Thyroid gland (tissue), 4 donors: ENCODE measurements around the gene CELF4. TPM values are rescaled to one million over a fixed set of nuclear protein-coding genes. Genes with fewer than 3 reads are reported as not detected.

Experiments
- DNase-seq, 2 donors: peaks; one replicate each; pipeline ENCODE4 v3.0.0-alpha.2; 2019
- H3K27ac ChIP-seq, 3 donors: fragments of 200-600 bp; sonication (generic); 1 replicate in 2 of 3; 2 replicates in 1 of 3; pipeline ENCODE4 v1.5.1; 2016 to 2019; ENCODE audit warnings: mild to moderate bottlenecking in 1 of 3, moderate library complexity in 1 of 3
- H3K27me3 ChIP-seq: fragments of 200-600 bp; sonication (generic); one replicate; pipeline ENCODE4 v1.5.1; 2019
- H3K36me3 ChIP-seq, 2 donors: fragments of 200-600 bp; sonication (generic); one replicate each; pipeline ENCODE4 v1.5.1; 2016 to 2019
- H3K4me1 ChIP-seq, 2 donors: fragments of 200-600 bp; sonication (generic); one replicate each; pipeline ENCODE4 v1.5.1; 2017 to 2019
- H3K4me3 ChIP-seq, 3 donors: fragments of 200-600 bp; sonication (generic); replicated peaks in 1 of 3; 1 replicate in 2 of 3; 2 replicates in 1 of 3; pipeline ENCODE4 v1.5.1; 2016; ENCODE audit warnings: mild to moderate bottlenecking in 1 of 3
- H3K9me3 ChIP-seq: fragments of 200-600 bp; sonication (generic); one replicate; pipeline ENCODE4 v1.5.1; 2017
- POLR2A ChIP-seq, 2 donors: fragments of 450-650 bp; IDR thresholded peaks; one replicate each; pipeline ENCODE4 v1.6.1; 2017; ENCODE audit warnings: antibody characterized with exemption in 2 of 2, mild to moderate bottlenecking in 2 of 2, moderate library complexity in 1 of 2
- WGBS, 2 donors: methylation state at CpG; one replicate each; pipeline ENCODE4 v1.1.5; 2017; 5-methylcytosine and 5-hydroxymethylcytosine counted together
- intact Hi-C: fragments of 100-400 bp; cut with DNase I; formaldehyde crosslinking; loops from one replicate; pipeline ENCODE4 v1.15.1; 2023
- total RNA-seq, 4 donors: library from RNA; depleted of rRNA; stranded (reverse); fragments of >200 nt; gene quantifications; one replicate each; pipeline ENCODE4 v1.2.3, GENCODE V29; 2016
- TF ChIP-seq, protein P1 (sequence below), 6 experiments: fragments of 200-600 bp in 3 of 6; fragments of 450-650 bp in 3 of 6; sonication (generic) in 3 of 6; IDR thresholded peaks; one replicate each; pipeline ENCODE4 v1.5.1; 2016 to 2019; ENCODE audit warnings: antibody characterized with exemption in 6 of 6, mild to moderate bottlenecking in 2 of 6, inconsistent platforms in 1 of 6, moderate library complexity in 1 of 6

CELF4 gene
- total RNA-seq, 4 donors from 2014 or later = 4.3 TPM; not detected in 3

DNA sequence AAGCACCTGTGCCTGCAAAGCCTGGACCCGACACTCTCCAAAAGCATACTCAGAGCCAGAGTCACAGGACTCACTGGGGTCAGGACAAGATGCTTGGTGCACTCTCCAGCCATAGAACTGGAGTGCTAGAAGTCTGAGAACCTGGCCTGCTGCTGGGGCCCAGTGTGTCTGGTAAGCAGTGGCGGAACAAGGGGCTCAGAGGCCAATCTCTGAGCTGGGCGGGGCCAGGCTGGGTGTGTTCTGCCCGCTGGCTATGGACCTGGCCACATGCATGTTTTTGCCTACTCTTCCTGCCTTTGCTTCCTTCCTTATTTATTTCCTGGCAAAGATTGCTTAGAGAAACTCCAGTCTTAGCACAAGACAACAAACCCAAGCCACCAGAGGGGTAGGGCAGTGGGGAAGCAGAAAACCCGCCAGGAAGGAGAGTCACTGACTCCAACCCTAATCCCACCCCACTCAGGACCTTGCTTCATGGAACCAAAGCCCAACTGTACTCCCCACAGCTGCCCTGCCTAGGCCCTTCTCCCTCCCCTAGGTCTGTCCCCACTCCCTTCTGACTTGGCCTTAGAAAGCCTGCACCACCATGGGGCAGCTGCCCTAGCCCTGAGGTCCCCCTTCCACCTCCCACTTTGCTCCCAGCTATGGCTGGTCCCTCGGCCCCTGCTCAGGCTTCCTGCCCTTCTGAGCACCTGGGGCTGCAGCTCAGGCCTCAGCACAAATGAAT is 315.5 kb downstream of the CELF4 start:
- Histone ChIP-seq H3K4me1 (peaks cover 0 to 10% of the 10 kb centered on the region in 2 donors), H3K36me3 (no peaks in the 10 kb centered on the region), H3K27ac (no peak overlapping the region), H3K4me3 (no peak overlapping the region), H3K9me3 (no peaks in the 10 kb centered on the region), H3K27me3 (no peaks in the 10 kb centered on the region)
- WGBS, 2 donors = 74 to 88% methylated on average over 3 to 6 of the region's 6 CpGs
- no peak for DNase-seq
- intact Hi-C loops = no loop called here
- TF ChIP-seq, protein P1, sequence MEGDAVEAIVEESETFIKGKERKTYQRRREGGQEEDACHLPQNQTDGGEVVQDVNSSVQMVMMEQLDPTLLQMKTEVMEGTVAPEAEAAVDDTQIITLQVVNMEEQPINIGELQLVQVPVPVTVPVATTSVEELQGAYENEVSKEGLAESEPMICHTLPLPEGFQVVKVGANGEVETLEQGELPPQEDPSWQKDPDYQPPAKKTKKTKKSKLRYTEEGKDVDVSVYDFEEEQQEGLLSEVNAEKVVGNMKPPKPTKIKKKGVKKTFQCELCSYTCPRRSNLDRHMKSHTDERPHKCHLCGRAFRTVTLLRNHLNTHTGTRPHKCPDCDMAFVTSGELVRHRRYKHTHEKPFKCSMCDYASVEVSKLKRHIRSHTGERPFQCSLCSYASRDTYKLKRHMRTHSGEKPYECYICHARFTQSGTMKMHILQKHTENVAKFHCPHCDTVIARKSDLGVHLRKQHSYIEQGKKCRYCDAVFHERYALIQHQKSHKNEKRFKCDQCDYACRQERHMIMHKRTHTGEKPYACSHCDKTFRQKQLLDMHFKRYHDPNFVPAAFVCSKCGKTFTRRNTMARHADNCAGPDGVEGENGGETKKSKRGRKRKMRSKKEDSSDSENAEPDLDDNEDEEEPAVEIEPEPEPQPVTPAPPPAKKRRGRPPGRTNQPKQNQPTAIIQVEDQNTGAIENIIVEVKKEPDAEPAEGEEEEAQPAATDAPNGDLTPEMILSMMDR (IDR thresholded peaks at IDR 0.05) = no peak
- TF ChIP-seq POLR2A (IDR thresholded peaks at IDR 0.05) = no peak

DNA sequence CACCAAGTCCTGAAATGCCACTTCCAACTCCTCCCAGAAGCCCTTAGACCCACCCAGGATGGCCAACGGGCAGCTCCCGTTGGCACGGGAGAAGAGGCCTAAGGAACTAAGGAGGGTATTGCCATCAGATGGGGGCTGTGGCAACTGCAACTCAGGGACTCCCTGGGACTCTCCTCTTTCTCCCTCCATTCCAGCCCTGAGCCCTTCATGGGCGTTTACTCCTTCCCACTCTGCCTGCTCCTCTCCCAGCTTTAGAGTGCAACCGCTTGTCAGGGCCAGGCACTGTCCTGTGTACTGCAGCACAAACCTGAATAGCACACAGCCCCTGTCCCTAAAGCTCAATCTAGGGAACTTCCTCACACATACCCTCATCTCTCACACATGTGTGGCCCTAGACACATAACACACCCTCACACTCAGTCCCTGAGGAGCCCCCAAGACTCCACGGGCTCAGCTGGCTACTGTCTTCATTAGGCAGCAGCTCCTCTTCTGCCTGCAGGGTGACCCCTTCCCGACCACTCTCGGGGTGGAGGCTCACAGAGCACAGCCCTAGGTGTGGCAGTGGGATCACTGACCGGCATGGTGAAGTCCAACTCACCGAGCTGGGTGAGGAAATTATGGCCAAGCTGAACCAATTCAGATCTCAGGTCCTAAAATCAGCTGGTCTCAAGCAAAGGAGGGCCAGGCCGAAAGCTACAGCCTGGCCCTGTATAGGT is 316.3 kb downstream of the CELF4 start:
- Histone ChIP-seq H3K4me1 (peaks cover 0 to 8% of the 10 kb centered on the region in 2 donors), H3K9me3 (no peaks in the 10 kb centered on the region), H3K27me3 (no peaks in the 10 kb centered on the region), H3K36me3 (no peaks in the 10 kb centered on the region), H3K27ac (no peak overlapping the region), H3K4me3 (no peak overlapping the region)
- 78 to 89% methylated on average over 10 to 11 of the region's 11 CpGs for WGBS, 2 donors
- TF ChIP-seq, protein P1 (IDR thresholded peaks at IDR 0.05) = no peak
- no peak for TF ChIP-seq POLR2A (IDR thresholded peaks at IDR 0.05)
- DNase-seq = no peak
- intact Hi-C loops = no loop called here

DNA sequence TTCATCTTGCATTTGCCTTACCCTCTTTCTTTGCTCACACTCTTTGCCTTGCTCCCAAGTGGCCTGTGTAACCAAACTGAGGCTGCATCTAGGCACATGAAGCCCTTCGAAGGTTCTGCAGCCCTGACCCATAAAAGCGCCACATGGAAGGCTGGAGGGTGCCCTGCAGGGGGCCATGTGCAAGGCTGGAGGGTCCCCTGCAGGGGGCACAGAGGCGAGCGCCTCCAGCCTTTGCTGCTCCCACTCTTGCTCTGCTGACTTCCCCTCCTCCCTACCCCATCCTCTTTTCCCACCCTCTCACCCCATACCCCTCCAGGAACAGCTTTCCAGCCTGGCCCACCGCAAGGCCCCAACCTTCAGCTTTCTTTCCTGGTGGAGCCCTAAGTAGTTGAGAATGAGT is 317.3 kb downstream of the CELF4 start:
- Histone ChIP-seq H3K27me3 (no peaks in the 10 kb centered on the region), H3K4me1 (peaks cover 0 to under 1% of the 10 kb centered on the region in 2 donors), H3K4me3 (no peak overlapping the region), H3K9me3 (no peaks in the 10 kb centered on the region), H3K36me3 (no peaks in the 10 kb centered on the region), H3K27ac (no peak overlapping the region)
- WGBS, 2 donors = 89 to 90% methylated on average over 5 of the region's 5 CpGs
- intact Hi-C loops = no loop called here
- TF ChIP-seq, protein P1 (IDR thresholded peaks at IDR 0.05) = no peak
- no peak for TF ChIP-seq POLR2A (IDR thresholded peaks at IDR 0.05)
- no peak for DNase-seq

DNA sequence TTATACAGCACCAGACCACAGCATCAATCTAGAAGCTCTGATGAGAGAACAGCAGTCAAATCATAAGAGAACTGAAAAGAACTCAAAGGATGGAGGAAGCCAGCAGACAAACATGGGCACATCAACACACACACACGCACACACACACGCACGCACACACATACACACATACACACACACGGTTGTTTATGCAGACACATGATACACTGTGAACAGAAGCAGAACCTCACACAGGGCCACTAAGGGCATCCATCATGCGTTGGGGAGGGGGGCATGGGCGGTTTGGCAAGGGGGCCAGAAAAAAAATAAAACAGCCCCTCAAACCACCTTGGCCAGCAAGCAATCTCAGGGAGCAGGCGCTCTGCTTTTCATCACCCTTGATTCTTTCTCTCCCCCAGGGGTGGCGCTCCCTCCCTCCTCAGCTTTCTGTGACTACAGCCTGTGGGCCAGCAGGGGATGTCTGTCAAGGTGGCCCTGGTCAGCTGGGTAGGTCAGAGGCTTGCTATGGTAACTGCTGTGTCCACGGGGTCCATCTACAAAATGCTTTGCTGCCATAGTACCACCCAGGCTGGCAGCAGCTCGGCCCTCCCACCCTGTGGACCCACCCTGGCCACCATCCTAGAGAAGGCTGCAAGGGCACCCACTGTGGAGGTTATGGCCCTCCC is 318.0 kb downstream of the CELF4 start:
- Histone ChIP-seq H3K27me3 (no peaks in the 10 kb centered on the region), H3K4me1 (no peaks in the 10 kb centered on the region), H3K27ac (no peak overlapping the region), H3K4me3 (no peak overlapping the region), H3K36me3 (no peaks in the 10 kb centered on the region), H3K9me3 (no peaks in the 10 kb centered on the region)
- TF ChIP-seq POLR2A (IDR thresholded peaks at IDR 0.05) = no peak
- TF ChIP-seq, protein P1 (IDR thresholded peaks at IDR 0.05) = no peak
- no peak for DNase-seq
- intact Hi-C loops = no loop called here
- 86% methylated on average over 10 of the region's 10 CpGs for WGBS, 2 donors
